ENCODE data around the gene CEMIP.

The CEMIP gene

GRCh38 chr15:80926126-80926525 lies 147.0 kb downstream of the CEMIP start:
- DNase-seq (ENCODE audit: low read depth) = no peak
- TF ChIP-seq, protein P1, sequence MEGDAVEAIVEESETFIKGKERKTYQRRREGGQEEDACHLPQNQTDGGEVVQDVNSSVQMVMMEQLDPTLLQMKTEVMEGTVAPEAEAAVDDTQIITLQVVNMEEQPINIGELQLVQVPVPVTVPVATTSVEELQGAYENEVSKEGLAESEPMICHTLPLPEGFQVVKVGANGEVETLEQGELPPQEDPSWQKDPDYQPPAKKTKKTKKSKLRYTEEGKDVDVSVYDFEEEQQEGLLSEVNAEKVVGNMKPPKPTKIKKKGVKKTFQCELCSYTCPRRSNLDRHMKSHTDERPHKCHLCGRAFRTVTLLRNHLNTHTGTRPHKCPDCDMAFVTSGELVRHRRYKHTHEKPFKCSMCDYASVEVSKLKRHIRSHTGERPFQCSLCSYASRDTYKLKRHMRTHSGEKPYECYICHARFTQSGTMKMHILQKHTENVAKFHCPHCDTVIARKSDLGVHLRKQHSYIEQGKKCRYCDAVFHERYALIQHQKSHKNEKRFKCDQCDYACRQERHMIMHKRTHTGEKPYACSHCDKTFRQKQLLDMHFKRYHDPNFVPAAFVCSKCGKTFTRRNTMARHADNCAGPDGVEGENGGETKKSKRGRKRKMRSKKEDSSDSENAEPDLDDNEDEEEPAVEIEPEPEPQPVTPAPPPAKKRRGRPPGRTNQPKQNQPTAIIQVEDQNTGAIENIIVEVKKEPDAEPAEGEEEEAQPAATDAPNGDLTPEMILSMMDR (conservative IDR thresholded peaks at IDR 0.05; ENCODE audit: low read length) = no peak
- no peak overlapping the region for H3K4me3 ChIP-seq (ENCODE audit: low read length)

GRCh38 chr15:80929225-80929624 lies 150.1 kb downstream of the CEMIP start:
- peak; percentile 84 for DNase-seq (ENCODE audit: low read depth)
- TF ChIP-seq, protein P1 (conservative IDR thresholded peaks at IDR 0.05; ENCODE audit: low read length) = no peak

DNA sequence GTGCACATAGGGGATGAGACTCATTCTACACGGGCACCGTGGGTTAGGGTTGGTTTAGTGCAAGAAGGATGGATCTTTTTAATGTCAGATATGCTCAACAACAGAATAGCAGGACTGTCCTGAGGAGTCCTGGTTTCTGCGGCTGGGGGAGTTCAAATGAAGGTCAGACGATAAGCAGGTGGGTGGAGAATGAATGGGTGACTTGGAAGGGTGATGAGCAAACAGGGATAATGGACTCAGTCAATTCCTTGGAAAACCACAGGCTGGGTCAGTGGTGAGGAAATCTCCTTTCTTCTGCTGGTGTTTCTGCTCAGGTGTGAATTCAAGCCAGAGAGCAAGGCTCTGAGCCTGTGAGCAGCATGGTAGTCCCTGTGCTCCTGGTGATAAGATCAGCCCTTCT lies 150.5 kb downstream of the CEMIP start:
- TF ChIP-seq, protein P1 (conservative IDR thresholded peaks at IDR 0.05; ENCODE audit: low read length) = no peak
- DNase-seq (ENCODE audit: low read depth) = no peak
- H3K4me3 ChIP-seq (ENCODE audit: low read length) = no peak overlapping the region

More at GRCh38 chr15:80929225-80929624, 150.1 kb downstream of the CEMIP start:
- no peak overlapping the region for H3K4me3 ChIP-seq (ENCODE audit: low read length)

DNA sequence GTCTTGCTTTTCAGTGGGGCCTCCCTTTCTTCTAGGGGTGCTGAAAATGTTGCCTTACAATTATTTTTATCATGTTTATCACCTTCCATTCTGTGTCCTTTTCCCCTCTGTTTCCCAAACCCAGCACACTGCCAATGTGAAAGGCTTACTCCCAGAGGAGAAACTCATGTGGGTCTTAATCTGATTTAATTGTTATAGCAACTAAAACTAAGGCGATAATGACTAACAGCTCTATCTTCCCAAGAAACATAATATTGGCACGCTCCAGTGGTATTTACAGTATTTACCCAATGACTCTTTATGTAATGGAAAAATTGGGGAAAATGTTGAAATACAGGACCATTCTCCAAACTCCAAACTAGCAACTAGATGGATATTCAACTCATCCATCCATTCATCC lies 152.0 kb downstream of the CEMIP start:
- H3K4me3 ChIP-seq (ENCODE audit: low read length) = no peak overlapping the region
- TF ChIP-seq, protein P1 (conservative IDR thresholded peaks at IDR 0.05; ENCODE audit: low read length) = no peak
- peak; percentile 68 for DNase-seq (ENCODE audit: low read depth)

DNA sequence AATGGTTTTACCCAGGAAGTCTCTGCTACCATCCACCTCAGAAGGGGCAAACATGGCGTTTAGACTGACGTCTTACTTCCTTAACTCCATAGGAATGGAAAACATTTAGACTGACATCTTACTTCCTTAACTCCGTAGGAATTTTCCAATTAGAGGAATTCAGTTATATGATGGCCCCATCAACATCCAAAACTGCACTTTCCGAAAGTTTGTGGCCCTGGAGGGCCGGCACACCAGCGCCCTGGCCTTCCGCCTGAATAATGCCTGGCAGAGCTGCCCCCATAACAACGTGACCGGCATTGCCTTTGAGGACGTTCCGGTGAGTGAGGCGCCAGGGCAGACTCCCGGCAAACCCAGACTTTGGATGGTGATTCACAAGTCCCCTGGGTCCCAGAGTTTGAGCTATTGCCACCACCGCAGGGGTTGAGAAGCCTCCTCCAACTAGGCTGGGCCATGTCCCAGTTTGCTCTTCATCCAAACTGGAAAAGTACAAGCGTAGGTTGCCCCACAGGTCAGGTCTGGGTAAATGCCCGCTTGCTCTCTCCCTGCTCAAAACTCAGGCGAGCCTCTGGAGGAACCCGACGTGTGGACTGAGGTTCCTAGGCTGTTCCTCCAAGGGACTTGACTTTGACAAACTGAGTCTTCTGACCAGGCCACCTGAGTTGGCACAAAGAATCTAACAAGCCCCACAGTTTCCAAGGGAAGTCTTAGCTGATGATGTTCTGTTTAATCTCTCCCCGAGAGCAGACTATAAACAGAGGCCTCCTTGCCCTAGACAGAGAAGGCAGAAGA lies 152.7 kb downstream of the CEMIP start:
- TF ChIP-seq, protein P1 (conservative IDR thresholded peaks at IDR 0.05; ENCODE audit: low read length) = no peak
- no peak overlapping the region for H3K4me3 ChIP-seq (ENCODE audit: low read length)

GRCh38 chr15:80932513-80932815 lies 153.3 kb downstream of the CEMIP start:
- no peak for DNase-seq (ENCODE audit: low read depth)
- H3K4me3 ChIP-seq (ENCODE audit: low read length) = no peak overlapping the region
- TF ChIP-seq, protein P1 (conservative IDR thresholded peaks at IDR 0.05; ENCODE audit: low read length) = no peak

More for the DNA sequence above, 152.7 kb downstream of the CEMIP start:
- no peak for DNase-seq (ENCODE audit: low read depth)

DNA sequence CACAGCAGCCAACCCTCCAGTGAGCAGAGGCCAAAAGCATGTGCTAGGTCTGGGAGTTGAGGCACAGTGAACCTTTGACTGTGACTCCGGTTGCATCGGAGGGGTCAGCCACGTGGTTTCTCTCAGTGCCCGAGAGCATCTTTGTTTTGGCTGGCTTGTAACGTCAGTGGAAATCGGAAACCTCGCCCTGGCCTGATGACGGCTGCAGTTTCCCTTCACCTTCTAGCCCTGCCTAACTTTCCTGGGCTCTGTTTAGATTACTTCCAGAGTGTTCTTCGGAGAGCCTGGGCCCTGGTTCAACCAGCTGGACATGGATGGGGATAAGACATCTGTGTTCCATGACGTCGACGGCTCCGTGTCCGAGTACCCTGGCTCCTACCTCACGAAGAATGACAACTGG lies 153.8 kb downstream of the CEMIP start:
- TF ChIP-seq, protein P1 (conservative IDR thresholded peaks at IDR 0.05; ENCODE audit: low read length) = no peak
- H3K4me3 ChIP-seq (ENCODE audit: low read length) = no peak overlapping the region
- no peak for DNase-seq (ENCODE audit: low read depth)
